ENCODE measurements around the gene PLAGL2. TPM values are rescaled to one million over a fixed set of nuclear protein-coding genes. Genes with fewer than 3 reads are reported as not detected.

Gene PLAGL2
- total RNA-seq, 1 donor from 2014 or later: 16.5 TPM

GRCh38 chr20:32238483-32239425 is 31.2 kb upstream of the PLAGL2 start:
- H3K4me3 ChIP-seq: no peak overlapping the region
- H2AFZ ChIP-seq (replicated peaks): no peak overlapping the region
- Mint-ChIP-seq H3K9me3 (no peaks in the 10 kb centered on the region), H3K27me3 (ENCODE audit: insufficient read depth, low read depth) (peaks cover 6% of the 10 kb centered on the region), H3K36me3 (peaks cover 2% of the 10 kb centered on the region), H3K4me3 (no peak overlapping the region), H3K4me1 (peaks cover 6% of the 10 kb centered on the region), H3K27ac (no peak overlapping the region)
- no peaks in the 10 kb centered on the region for H3K27me3 ChIP-seq
- H3K9me3 ChIP-seq (ENCODE audit: low read depth): no peaks in the 10 kb centered on the region
- H3F3A ChIP-seq (ENCODE audit: low read depth): peaks cover 12% of the 10 kb centered on the region
- peaks cover 13% of the 10 kb centered on the region for H3K4me1 ChIP-seq
- no peak for TF ChIP-seq EZH2 (IDR thresholded peaks at IDR 0.05)
- no peak for TF ChIP-seq EZH2phosphoT487 (IDR thresholded peaks at IDR 0.05)
- TF ChIP-seq, protein P1, sequence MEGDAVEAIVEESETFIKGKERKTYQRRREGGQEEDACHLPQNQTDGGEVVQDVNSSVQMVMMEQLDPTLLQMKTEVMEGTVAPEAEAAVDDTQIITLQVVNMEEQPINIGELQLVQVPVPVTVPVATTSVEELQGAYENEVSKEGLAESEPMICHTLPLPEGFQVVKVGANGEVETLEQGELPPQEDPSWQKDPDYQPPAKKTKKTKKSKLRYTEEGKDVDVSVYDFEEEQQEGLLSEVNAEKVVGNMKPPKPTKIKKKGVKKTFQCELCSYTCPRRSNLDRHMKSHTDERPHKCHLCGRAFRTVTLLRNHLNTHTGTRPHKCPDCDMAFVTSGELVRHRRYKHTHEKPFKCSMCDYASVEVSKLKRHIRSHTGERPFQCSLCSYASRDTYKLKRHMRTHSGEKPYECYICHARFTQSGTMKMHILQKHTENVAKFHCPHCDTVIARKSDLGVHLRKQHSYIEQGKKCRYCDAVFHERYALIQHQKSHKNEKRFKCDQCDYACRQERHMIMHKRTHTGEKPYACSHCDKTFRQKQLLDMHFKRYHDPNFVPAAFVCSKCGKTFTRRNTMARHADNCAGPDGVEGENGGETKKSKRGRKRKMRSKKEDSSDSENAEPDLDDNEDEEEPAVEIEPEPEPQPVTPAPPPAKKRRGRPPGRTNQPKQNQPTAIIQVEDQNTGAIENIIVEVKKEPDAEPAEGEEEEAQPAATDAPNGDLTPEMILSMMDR (IDR thresholded peaks at IDR 0.05): no peak
- no peak overlapping the region for H3K4me2 ChIP-seq
- DNase-seq (ENCODE audit: low spot score): no peak
- no peaks in the 10 kb centered on the region for H3K79me2 ChIP-seq (ENCODE audit: low read depth)
- H3K9ac ChIP-seq: no peak overlapping the region
- no peak overlapping the region for H3K27ac ChIP-seq
- H3K36me3 ChIP-seq: no peaks in the 10 kb centered on the region
- no peaks in the 10 kb centered on the region for H4K20me1 ChIP-seq (ENCODE audit: low read depth)

GRCh38 chr20:32237419-32237818 is 29.9 kb upstream of the PLAGL2 start:
- Mint-ChIP-seq H3K27me3 (ENCODE audit: insufficient read depth, low read depth) (peaks cover 2% of the 10 kb centered on the region), H3K9me3 (no peaks in the 10 kb centered on the region), H3K4me1 (peaks cover 6% of the 10 kb centered on the region), H3K4me3 (no peak overlapping the region), H3K36me3 (peaks cover 10% of the 10 kb centered on the region), H3K27ac (no peak overlapping the region)
- Histone ChIP-seq H3K79me2 (ENCODE audit: low read depth) (no peaks in the 10 kb centered on the region), H3K9ac (no peak overlapping the region), H3K4me2 (no peak overlapping the region), H3K4me1 (peaks cover 13% of the 10 kb centered on the region), H3F3A (ENCODE audit: low read depth) (peaks cover 12% of the 10 kb centered on the region), H3K27ac (no peak overlapping the region), H3K36me3 (no peaks in the 10 kb centered on the region), H3K9me3 (ENCODE audit: low read depth) (no peaks in the 10 kb centered on the region), H3K4me3 (no peak overlapping the region), H4K20me1 (ENCODE audit: low read depth) (no peaks in the 10 kb centered on the region), H2AFZ (replicated peaks) (no peak overlapping the region), H3K27me3 (no peaks in the 10 kb centered on the region)
- DNase-seq (ENCODE audit: low spot score): no peak
- TF ChIP-seq, protein P1 (IDR thresholded peaks at IDR 0.05): no peak
- TF ChIP-seq EZH2phosphoT487 (IDR thresholded peaks at IDR 0.05) (no peak), EZH2 (IDR thresholded peaks at IDR 0.05) (no peak)

DNA sequence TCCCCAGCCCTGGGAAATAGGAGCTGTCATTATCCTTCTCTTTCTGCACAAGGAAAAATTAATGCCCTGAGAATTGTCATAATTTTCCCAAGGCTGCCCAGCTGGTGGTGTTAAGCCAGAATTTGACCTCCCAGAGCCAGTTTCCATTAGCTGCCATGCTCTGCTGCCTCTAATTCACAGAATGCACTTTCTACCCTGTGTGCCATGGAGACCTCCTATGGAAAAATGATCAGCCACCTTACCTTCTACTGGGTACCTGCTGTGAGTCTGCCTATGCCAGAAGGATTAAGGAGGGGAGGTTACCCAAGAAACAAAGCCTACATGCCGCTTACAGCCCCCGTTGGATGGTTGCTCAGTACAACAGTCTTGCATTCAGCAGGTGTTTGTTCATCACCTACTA is 29.3 kb upstream of the PLAGL2 start:
- Mint-ChIP-seq H3K4me3 (no peak overlapping the region), H3K36me3 (peaks cover 10% of the 10 kb centered on the region), H3K9me3 (no peaks in the 10 kb centered on the region), H3K4me1 (peaks cover 6% of the 10 kb centered on the region), H3K27me3 (ENCODE audit: insufficient read depth, low read depth) (peaks cover 2% of the 10 kb centered on the region), H3K27ac (no peak overlapping the region)
- Histone ChIP-seq H3K27me3 (no peaks in the 10 kb centered on the region), H3F3A (ENCODE audit: low read depth) (peaks cover 12% of the 10 kb centered on the region), H3K4me1 (peaks cover 13% of the 10 kb centered on the region), H2AFZ (replicated peaks) (no peak overlapping the region), H3K9me3 (ENCODE audit: low read depth) (no peaks in the 10 kb centered on the region), H3K4me2 (no peak overlapping the region), H3K4me3 (no peak overlapping the region), H4K20me1 (ENCODE audit: low read depth) (no peaks in the 10 kb centered on the region), H3K9ac (no peak overlapping the region), H3K79me2 (ENCODE audit: low read depth) (no peaks in the 10 kb centered on the region), H3K36me3 (no peaks in the 10 kb centered on the region), H3K27ac (no peak overlapping the region)
- DNase-seq (ENCODE audit: low spot score): no peak
- TF ChIP-seq EZH2 (IDR thresholded peaks at IDR 0.05): no peak
- no peak for TF ChIP-seq EZH2phosphoT487 (IDR thresholded peaks at IDR 0.05)
- TF ChIP-seq, protein P1 (IDR thresholded peaks at IDR 0.05): no peak
